NCI-H1048 (cell line): Measurements from ENCODE around the gene MAGEA8.
"Not testable (repeated sequence)": the region's sequence is repeated elsewhere in the genome, so short reads cannot be mapped to it uniquely, and the experiment has no call there.

Source experiments
- DNase-seq: peaks from one replicate; lab custom pipeline; 2025; lab: John Stamatoyannopoulos, UW

MAGEA8 gene

GRCh38 chrX:149903889-149904748, 23.1 kb downstream of the MAGEA8 start:
- DNase-seq = no peak

- no peak for DNase-seq
Measured at GRCh38 chrX:149908308-149908707, 27.3 kb downstream of the MAGEA8 start.

DNA sequence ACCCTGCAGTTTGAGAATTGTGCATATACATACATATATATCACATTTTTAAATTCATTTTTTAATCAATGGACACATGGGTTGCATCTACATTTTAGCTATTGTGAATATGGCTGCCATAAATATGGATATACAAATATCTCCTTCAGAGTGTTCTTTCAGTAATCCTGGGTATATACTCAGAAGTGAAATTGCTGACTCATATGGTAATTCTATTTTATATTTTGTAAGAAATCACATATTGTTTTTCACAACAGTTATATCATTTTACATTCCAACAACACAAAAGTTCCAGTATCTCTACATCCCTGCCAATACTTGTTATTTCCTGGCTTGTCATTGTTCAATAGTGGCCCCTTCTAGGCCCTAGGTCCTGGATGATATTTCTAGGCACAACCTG, 27.7 kb downstream of the MAGEA8 start:
- DNase-seq = no peak

DNA sequence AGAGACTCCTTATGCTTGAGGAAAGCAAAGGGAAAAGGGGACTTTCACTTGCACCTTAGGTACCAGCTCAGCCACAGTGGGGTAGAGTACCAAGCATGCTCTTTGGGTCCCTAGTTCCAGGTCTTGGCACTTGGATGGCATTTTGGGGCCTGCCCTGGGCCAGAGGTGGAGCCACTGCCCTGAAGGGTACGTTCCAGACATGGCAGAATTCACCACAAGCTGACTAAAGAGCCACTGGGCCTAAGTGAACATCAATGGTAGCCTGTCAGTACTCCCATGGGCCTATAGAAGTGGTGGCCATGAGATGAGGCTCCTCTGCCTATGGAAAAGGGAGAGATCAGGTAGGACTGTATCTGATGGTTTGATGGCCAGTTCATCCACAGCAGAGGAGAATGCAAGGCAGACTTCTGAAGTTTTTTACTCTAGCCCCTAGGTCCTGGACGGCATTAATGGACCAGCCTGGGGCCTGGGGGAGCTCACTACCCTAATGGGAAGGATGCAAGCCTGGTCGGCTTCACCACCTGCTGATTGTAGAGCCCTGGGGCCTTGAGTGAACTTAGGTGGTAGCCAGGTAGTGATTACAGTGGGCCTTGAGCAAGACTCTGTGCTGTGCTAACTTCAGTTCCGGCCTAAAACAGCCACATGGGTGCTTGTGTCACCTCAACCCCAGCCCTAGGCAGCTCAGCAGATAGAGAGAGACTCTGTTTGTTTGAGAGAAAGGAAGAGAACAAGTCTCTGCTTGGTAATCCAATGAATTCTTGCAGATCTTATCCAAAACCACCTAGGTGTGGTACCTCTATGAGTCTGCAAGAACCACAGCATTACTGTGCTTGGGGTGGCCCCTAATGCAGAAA, 28.6 kb downstream of the MAGEA8 start:
- DNase-seq = no peak

GRCh38 chrX:149910178-149910695, 29.3 kb downstream of the MAGEA8 start:
- no peak for DNase-seq

- DNase-seq = no peak
Measured at GRCh38 chrX:149916745-149917392, 35.9 kb downstream of the MAGEA8 start.

DNA sequence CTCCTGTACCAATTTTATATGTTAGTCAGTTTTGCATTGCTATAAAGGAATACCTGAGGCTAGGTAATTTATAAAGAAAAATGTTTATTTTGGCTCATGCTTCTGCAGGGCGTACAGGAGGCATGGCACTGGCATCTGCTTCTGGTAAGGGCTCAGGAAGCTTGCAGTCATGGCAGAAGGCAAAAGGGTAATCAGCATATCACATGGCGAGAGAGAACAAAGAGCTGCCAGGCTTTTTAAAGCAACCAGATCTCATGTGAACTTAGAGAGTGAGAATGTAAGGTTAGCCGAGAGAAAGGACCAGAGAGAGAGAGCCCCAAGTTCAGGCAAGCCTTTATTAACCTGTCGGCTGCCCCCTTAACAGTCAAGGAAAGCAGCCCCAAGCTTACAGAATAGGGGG, 42.9 kb downstream of the MAGEA8 start:
- not testable (repeated sequence) for DNase-seq

DNA sequence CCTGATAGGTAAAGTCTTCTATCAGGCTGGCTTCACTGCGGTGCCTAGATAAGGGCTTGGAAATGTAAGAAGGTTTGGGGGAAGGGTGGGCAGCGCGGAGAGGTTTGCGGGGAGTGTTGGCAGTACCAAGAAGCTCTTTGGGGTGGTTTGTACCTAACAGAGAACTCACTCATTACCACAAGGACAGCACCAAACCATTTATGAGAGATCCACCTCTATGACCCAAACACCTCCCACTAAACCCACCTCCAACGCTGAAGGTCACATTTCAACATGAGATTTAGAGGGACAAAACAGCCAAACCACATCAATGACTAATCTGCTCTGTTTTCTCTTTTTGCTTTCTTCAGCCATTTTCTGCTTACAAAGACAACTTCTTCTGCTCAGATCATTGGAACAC, 43.5 kb downstream of the MAGEA8 start:
- not testable (repeated sequence) for DNase-seq

- DNase-seq = not testable (repeated sequence)
Measured at GRCh38 chrX:149927245-149927963, 46.4 kb downstream of the MAGEA8 start.

- not testable (repeated sequence) for DNase-seq
Measured at GRCh38 chrX:149927964-149928258, 46.9 kb downstream of the MAGEA8 start.

GRCh38 chrX:149928635-149929034, 47.7 kb downstream of the MAGEA8 start:
- DNase-seq = not testable (repeated sequence)

- DNase-seq = not testable (repeated sequence)
Measured at GRCh38 chrX:149929400-149929799, 48.4 kb downstream of the MAGEA8 start, which contains the start of gene HSFX4. Gene HSFX4, plus strand, starts transcription at chrX:149929573. Its CDS starts 72 bp downstream, at chrX:149929645.

DNA sequence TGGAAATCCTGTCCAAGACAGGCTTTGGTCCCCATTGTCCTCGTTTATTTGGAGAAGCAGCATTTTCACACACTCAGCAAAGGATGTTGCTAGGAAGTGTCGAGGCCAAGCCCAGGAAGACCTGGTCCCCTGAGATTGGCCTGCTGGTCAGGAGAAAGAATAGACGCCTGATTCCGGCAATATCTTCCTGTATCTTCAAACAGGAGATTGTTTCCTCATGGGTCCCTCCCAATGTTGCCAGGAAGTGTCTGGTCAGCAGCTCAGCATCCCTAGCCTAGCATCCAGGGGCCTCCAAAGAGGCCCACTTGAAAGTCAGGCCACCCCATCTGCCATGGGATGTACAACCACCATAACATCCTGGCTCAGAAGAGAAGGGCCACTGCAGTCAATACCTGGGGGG, 50.4 kb downstream of the MAGEA8 start:
- not testable (repeated sequence) for DNase-seq

DNA sequence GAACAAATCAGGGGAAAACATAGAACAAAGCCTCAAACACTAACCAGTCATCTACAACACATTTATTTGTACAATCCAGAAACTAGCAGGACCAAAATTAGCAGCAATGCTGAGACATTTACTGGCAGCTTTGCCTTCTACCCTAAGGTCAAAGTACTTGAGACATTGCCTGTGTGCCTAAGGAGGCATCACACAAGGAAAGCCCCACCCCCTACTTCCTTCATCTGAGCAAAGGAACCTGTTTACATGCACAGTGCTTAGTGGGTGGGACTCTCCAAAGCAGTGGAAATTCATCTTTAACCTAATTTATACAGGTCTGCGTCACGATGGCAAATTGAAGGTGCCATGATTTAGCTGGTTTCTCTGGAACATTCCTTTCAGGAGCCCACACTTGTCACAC, 51.2 kb downstream of the MAGEA8 start:
- not testable (repeated sequence) for DNase-seq

GRCh38 chrX:149932970-149933369, 52.0 kb downstream of the MAGEA8 start:
- DNase-seq = not testable (repeated sequence)

DNA sequence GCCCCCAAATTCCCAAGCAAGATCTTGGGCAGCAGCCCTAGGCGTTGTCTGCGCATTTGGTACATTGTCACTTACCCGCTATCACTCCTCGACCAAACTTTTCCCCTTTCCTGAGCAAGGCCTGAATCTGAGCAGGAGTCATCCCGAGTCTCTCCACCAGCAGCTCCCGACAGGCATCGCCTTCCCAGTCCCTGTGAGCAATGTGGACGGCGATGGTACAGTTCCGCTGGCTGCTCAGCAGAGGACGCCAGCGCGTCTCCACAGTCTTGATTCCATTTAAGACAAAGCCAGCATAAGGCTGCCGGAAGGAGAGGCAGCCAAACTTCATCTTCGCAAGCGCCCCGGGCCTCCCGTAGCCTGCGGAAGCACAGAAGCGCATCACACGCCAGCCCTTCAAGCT, 52.6 kb downstream of the MAGEA8 start:
- not testable (repeated sequence) for DNase-seq
